Uterus (tissue), 4 donors: ENCODE measurements around the gene CDYL. TPM values are rescaled to one million over a fixed set of nuclear protein-coding genes. Genes with fewer than 3 reads are reported as not detected.
"Not testable (repeated sequence)": the region's sequence is repeated elsewhere in the genome, so short reads cannot be mapped to it uniquely, and the experiment has no call there.

Experiments
- DNase-seq, 2 donors: peaks; one replicate each; pipeline ENCODE4 v3.0.0-alpha.2; 2019 to 2020
- H3K27ac ChIP-seq, 2 donors: fragments of 200-600 bp; sonication (generic); 1 replicate in 1 of 2; 2 replicates in 1 of 2; pipeline ENCODE4 v1.5.1; 2016 to 2018
- H3K27me3 ChIP-seq, 2 donors: fragments of 200-600 bp; sonication (generic); one replicate each; pipeline ENCODE4 v1.5.1; 2018 to 2019; ENCODE audit warnings: control low read depth in 1 of 2
- H3K36me3 ChIP-seq, 2 donors: fragments of 200-600 bp; sonication (generic); one replicate each; pipeline ENCODE4 v1.5.1; 2019; ENCODE audit warnings: control low read depth in 1 of 2
- H3K4me1 ChIP-seq, 2 donors: fragments of 200-600 bp; sonication (generic); one replicate each; pipeline ENCODE4 v1.5.1; 2018 to 2019; ENCODE audit warnings: control low read depth in 1 of 2
- H3K4me3 ChIP-seq, 2 donors: fragments of 200-600 bp; sonication (generic); 1 replicate in 1 of 2; 2 replicates in 1 of 2; pipeline ENCODE4 v1.5.1; 2018 to 2019; ENCODE audit warnings: mild to moderate bottlenecking in 1 of 2
- H3K9me3 ChIP-seq, 2 donors: fragments of 200-600 bp; sonication (generic); one replicate each; pipeline ENCODE4 v1.5.1; 2019; ENCODE audit warnings: control low read depth in 1 of 2
- POLR2A ChIP-seq, 2 donors: fragments of 450-650 bp; IDR thresholded peaks; one replicate each; pipeline ENCODE4 v1.6.1; 2016; ENCODE audit warnings: antibody characterized with exemption in 2 of 2, mild to moderate bottlenecking in 1 of 2, moderate library complexity in 1 of 2
- intact Hi-C: fragments of 100-400 bp; cut with DNase I; formaldehyde crosslinking; loops from one replicate; pipeline ENCODE4 v1.15.1; 2023; ENCODE audit warnings: low total_unique reads
- total RNA-seq, 4 donors: library from RNA; depleted of rRNA in 3 of 4; stranded (reverse); fragments of >200 nt in 3 of 4; gene quantifications; one replicate each; pipeline versions ENCODE4 v1.1.0 to v1.2.4, GENCODE V29; 2014 to 2023
- TF ChIP-seq, protein P1 (sequence below), 4 experiments: fragments of 200-600 bp in 2 of 4; fragments of 450-650 bp in 2 of 4; sonication (generic) in 2 of 4; IDR thresholded peaks; one replicate each; pipeline ENCODE4 v1.5.1; 2016 to 2019; ENCODE audit warnings: antibody characterized with exemption in 4 of 4, mild to moderate bottlenecking in 2 of 4, moderate library complexity in 1 of 4
- donor health status: DM: yes; HTN: yes; CAD: no.

Gene CDYL
- total RNA-seq, 4 donors from 2014 or later, result 24.1 to 118 (median 42.3) TPM

DNA sequence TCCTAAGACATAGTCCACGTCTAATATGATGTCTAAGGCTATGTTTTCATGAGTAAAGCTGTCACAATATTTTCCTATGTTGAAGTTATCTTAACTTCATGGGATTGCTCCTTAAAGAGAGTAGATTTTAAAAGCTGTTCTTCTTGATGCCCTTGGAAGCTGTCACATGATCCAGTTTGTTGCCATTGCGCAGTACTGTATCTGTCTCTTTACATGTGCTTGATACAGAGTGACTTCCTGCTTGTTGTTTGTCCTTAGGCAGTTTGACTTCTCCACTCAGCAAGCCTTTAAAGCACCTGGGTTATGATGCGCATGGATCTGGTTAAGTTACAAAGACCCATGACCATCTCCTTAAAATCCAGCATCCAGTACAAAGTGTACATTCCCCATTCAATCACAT is 85.4 kb downstream of the CDYL start:
- Histone ChIP-seq H3K4me3 (no peak overlapping the region), H3K4me1 (no peaks in the 10 kb centered on the region), H3K9me3 (peaks cover 0 to 6% of the 10 kb centered on the region in 2 donors), H3K36me3 (no peaks in the 10 kb centered on the region), H3K27me3 (no peaks in the 10 kb centered on the region), H3K27ac (no peak overlapping the region)
- no peak for TF ChIP-seq POLR2A (IDR thresholded peaks at IDR 0.05)
- TF ChIP-seq, protein P1, sequence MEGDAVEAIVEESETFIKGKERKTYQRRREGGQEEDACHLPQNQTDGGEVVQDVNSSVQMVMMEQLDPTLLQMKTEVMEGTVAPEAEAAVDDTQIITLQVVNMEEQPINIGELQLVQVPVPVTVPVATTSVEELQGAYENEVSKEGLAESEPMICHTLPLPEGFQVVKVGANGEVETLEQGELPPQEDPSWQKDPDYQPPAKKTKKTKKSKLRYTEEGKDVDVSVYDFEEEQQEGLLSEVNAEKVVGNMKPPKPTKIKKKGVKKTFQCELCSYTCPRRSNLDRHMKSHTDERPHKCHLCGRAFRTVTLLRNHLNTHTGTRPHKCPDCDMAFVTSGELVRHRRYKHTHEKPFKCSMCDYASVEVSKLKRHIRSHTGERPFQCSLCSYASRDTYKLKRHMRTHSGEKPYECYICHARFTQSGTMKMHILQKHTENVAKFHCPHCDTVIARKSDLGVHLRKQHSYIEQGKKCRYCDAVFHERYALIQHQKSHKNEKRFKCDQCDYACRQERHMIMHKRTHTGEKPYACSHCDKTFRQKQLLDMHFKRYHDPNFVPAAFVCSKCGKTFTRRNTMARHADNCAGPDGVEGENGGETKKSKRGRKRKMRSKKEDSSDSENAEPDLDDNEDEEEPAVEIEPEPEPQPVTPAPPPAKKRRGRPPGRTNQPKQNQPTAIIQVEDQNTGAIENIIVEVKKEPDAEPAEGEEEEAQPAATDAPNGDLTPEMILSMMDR (IDR thresholded peaks at IDR 0.05), result no peak
- DNase-seq, result no peak
- intact Hi-C loops, result no loop called here

DNA sequence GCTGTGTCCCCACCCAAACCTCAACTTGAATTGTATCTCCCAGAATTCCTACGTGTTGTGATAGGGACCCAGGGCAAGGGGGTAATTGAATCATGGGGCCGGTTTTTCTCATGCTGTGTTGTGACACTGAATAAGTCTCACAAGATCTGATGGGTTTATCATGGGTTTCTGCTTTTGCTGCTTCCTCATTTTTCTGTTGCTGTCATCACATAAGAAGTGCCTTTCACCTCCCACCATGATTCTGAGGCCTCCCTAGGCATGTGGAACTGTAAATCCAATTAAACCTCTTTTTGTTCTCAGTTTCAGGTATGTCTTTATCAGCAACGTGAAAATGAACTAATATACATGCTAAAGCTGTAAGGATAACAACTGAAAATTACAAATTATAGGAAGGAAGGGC is 88.3 kb downstream of the CDYL start:
- no peaks in the 10 kb centered on the region for H3K4me1 ChIP-seq
- H3K36me3 ChIP-seq, result no peaks in the 10 kb centered on the region
- H3K27me3 ChIP-seq, result no peaks in the 10 kb centered on the region
- no peak for TF ChIP-seq POLR2A (IDR thresholded peaks at IDR 0.05)
- TF ChIP-seq, protein P1 (IDR thresholded peaks at IDR 0.05), result no peak
- H3K4me3 ChIP-seq, result no peak overlapping the region
- no peak for DNase-seq
- intact Hi-C loops, result no loop called here
- no peak overlapping the region for H3K27ac ChIP-seq
- peaks cover 0 to 19% of the 10 kb centered on the region in 2 donors for H3K9me3 ChIP-seq

DNA sequence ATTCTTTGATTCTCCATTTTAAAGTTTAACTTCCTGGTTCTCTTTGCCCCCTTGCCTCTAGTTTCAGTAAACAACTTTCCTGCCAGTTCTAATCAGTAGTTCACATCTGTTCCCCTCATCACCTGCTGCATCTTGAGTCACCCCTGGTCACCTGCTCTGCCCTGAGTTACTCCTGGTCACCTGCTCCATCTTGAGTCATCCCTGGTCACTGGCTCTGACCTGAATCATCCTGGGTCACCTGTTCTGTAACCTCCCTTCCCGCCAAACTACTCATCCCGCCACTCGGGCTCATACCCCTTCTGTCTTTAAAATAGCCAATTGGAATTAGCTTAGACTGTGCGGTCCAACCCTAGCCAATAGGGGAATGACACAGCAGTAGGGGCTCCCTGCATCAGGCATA is 88.8 kb downstream of the CDYL start:
- H3K36me3 ChIP-seq, H3K4me3 ChIP-seq, intact Hi-C loops, DNase-seq, H3K27me3 ChIP-seq, H3K27ac ChIP-seq, H3K4me1 ChIP-seq: not testable (repeated sequence)
- peaks cover 0 to 19% of the 10 kb centered on the region in 2 donors for H3K9me3 ChIP-seq

DNA sequence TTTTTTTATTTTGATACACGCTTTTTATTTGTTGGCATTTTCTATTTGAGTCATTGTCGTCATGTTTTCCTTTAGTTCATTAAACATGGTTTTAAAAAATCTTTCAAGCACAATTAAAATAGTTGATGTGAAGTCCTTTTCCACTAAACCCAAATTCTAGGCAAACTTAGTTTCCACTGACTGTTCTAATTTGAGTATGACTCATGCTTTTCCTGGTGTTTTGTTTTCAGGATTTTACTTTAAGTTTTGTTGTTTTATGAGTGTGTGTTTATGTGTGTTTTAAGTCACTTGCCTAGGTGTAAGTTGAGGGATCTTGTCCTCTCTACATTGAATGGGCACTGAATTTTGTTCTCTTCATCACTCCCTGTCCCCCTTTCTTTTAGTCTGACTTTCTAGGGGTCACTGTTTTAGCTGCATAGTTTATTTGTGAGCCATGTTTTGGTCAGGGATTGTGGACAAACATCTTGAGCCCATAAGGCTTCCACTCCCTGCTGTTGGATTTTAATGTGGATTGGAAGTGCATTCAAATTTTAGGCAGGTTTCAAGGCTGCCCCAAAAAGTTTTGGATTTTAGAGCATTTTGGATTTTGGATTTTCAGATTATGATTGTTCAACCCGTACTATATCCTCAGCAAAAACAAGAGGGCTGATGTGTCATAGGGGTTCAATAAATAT is 94.8 kb downstream of the CDYL start:
- Histone ChIP-seq H3K4me3 (no peak overlapping the region), H3K9me3 (peaks cover 0 to 13% of the 10 kb centered on the region in 2 donors), H3K4me1 (no peaks in the 10 kb centered on the region), H3K27me3 (no peaks in the 10 kb centered on the region), H3K36me3 (no peaks in the 10 kb centered on the region), H3K27ac (no peak overlapping the region)
- TF ChIP-seq, protein P1 (IDR thresholded peaks at IDR 0.05), result no peak
- TF ChIP-seq POLR2A (IDR thresholded peaks at IDR 0.05), result no peak
- DNase-seq, result no peak
- intact Hi-C loops, result no loop called here

DNA sequence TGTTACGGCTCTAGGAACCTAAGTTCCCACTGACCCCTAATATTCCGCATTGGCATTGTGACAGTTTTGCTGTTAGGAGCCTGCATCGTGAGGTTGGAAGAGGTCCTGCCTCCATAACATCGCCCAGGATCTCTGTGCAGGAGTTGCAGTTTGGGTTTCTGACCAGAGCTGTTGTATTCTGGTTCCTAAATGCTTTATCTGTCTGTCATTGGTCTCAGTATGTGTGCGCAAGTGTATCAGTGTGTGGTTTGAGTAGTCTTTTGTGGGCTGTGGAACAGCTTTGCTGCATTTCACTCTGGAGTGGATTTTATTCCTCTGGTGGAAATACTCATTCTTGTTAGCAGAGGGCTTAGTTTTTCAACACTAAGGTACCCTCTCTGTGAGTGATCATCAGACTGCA is 95.6 kb downstream of the CDYL start:
- no peaks in the 10 kb centered on the region for H3K36me3 ChIP-seq
- no peak overlapping the region for H3K4me3 ChIP-seq
- H3K4me1 ChIP-seq, result no peaks in the 10 kb centered on the region
- DNase-seq, result no peak
- no peak for TF ChIP-seq POLR2A (IDR thresholded peaks at IDR 0.05)
- TF ChIP-seq, protein P1 (IDR thresholded peaks at IDR 0.05), result no peak
- intact Hi-C loops, result no loop called here
- H3K9me3 ChIP-seq, result peaks cover 0 to 13% of the 10 kb centered on the region in 2 donors
- H3K27me3 ChIP-seq, result no peaks in the 10 kb centered on the region
- H3K27ac ChIP-seq, result no peak overlapping the region

DNA sequence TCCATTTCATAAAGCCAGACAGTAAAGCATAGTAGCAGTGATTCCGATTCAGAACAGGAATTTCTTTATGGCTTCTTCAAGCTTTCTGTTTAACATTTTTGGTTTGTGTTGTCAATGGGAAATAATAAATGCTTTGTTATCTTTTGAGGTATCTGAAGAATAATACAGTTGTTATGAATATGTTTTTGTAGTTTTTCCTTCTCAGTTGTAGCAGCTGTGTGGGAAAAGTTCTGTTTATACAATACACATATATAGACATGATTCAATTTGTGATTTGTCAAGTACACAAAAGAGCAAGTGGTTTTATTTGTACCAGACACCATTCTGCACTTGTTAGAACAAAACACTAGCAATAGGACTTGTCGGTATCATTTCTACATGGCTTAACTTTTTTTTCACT is 96.6 kb downstream of the CDYL start:
- no peak overlapping the region for H3K4me3 ChIP-seq
- H3K27ac ChIP-seq, result no peak overlapping the region
- intact Hi-C loops, result no loop called here
- H3K36me3 ChIP-seq, result no peaks in the 10 kb centered on the region
- H3K27me3 ChIP-seq, result no peaks in the 10 kb centered on the region
- no peaks in the 10 kb centered on the region for H3K4me1 ChIP-seq
- peaks cover 0 to 6% of the 10 kb centered on the region in 2 donors for H3K9me3 ChIP-seq
- TF ChIP-seq, protein P1 (IDR thresholded peaks at IDR 0.05), result no peak
- no peak for TF ChIP-seq POLR2A (IDR thresholded peaks at IDR 0.05)
- DNase-seq, result no peak
